K562 (cell line): Measurements from ENCODE around the gene TBC1D1.

ENCODE experiments used
- ATF6 ChIP-seq: sonication (generic); formaldehyde crosslinking; IDR thresholded peaks from 2 replicates; pipeline ENCODE4 v1.4.0; 2020; ENCODE audit warnings: mild to moderate bottlenecking, missing genetic modification reagents
- CBX8 ChIP-seq: fragments of 200-600 bp; sonication (generic); IDR thresholded peaks from 2 replicates; pipeline ENCODE4 v1.6.1; 2012; ENCODE audit warnings: borderline replicate concordance, mixed run types, low read depth, mild to moderate bottlenecking, moderate library complexity, mixed read lengths, low read length, control low read depth, inconsistent platforms; ENCODE audit not compliant: poor library complexity, severe bottlenecking; ENCODE audit errors: extremely low read depth
- CHD4 ChIP-seq: fragments of 200-600 bp; sonication (generic); IDR thresholded peaks from 3 replicates; pipeline ENCODE4 v1.6.1; 2012; ENCODE audit warnings: low read depth, mild to moderate bottlenecking, mixed read lengths, low read length, inconsistent platforms; ENCODE audit not compliant: insufficient read depth, insufficient replicate concordance, poor library complexity, severe bottlenecking
- TARDBP ChIP-seq: fragments of 450-650 bp; IDR thresholded peaks from 2 replicates; pipeline ENCODE4 v1.6.1; 2016
- ZNF121 ChIP-seq: sonication (generic); formaldehyde crosslinking; conservative IDR thresholded peaks from 2 replicates; pipeline ENCODE4 v1.8.0; 2022; ENCODE audit warnings: missing genetic modification reagents

- no peak for TF ChIP-seq TARDBP
- TF ChIP-seq ATF6, result no peak
- no peak for TF ChIP-seq ZNF121 (CRISPR knock-in tag)
- TF ChIP-seq CHD4, result no peak
- TF ChIP-seq CBX8, result no peak
Measured at GRCh38 chr4:38060829-38061431, 170.0 kb downstream of the TBC1D1 start.
